DMS53 treated with DMSO at 0.1 percent for 48 hours (cell line): ENCODE data around the gene DIP2C.
"Not testable (repeated sequence)": the region's sequence is repeated elsewhere in the genome, so short reads cannot be mapped to it uniquely, and the experiment has no call there.

Experiments used
- DNase-seq: peaks from one replicate; lab custom pipeline; 2025; ENCODE audit not compliant: unreplicated experiment; lab: John Stamatoyannopoulos, UW

The DIP2C gene

GRCh38 chr10:700183-700582 is 10.7 kb upstream of the DIP2C start:
- DNase-seq = not testable (repeated sequence)

- DNase-seq = no peak
Measured at GRCh38 chr10:697097-697875, 7.8 kb upstream of the DIP2C start.

GRCh38 chr10:695396-695795 is 5.9 kb upstream of the DIP2C start:
- DNase-seq = no peak

- peak; percentile 17 for DNase-seq
Measured at GRCh38 chr10:693506-693905, 4.0 kb upstream of the DIP2C start.

- no peak for DNase-seq
Measured at GRCh38 chr10:692682-693351, 3.3 kb upstream of the DIP2C start.

- DNase-seq = no peak
Measured at GRCh38 chr10:691216-691615, 1.7 kb upstream of the DIP2C start.

- DNase-seq = no peak
Measured at GRCh38 chr10:690372-691161, 1.1 kb upstream of the DIP2C start.

GRCh38 chr10:689121-689451 is 382 bp downstream of the DIP2C start:
- DNase-seq = no peak

- DNase-seq = peak; percentile 35
Measured at GRCh38 chr10:688312-689120, 952 bp downstream of the DIP2C start.

- no peak for DNase-seq
Measured at GRCh38 chr10:687583-688311, 1.7 kb downstream of the DIP2C start.

- no peak for DNase-seq
Measured at GRCh38 chr10:686155-686931, 3.1 kb downstream of the DIP2C start.

GRCh38 chr10:685613-686012 is 3.9 kb downstream of the DIP2C start:
- no peak for DNase-seq

- DNase-seq = no peak
Measured at GRCh38 chr10:683448-684071, 5.9 kb downstream of the DIP2C start.

GRCh38 chr10:682931-683447 is 6.5 kb downstream of the DIP2C start:
- no peak for DNase-seq

GRCh38 chr10:681670-682318 is 7.7 kb downstream of the DIP2C start:
- no peak for DNase-seq

- no peak for DNase-seq
Measured at GRCh38 chr10:680745-681144, 8.7 kb downstream of the DIP2C start.

GRCh38 chr10:680146-680545 is 9.3 kb downstream of the DIP2C start:
- peak; percentile 92 for DNase-seq

GRCh38 chr10:679556-679955 is 9.9 kb downstream of the DIP2C start:
- DNase-seq = no peak

GRCh38 chr10:678662-679005 is 10.8 kb downstream of the DIP2C start:
- not testable (repeated sequence) for DNase-seq
